ENCODE measurements around the gene DENND2A.

GRCh38 chr7:140684066-140684950 lies 43.7 kb upstream of the DENND2A start:
- TF ChIP-seq CTCF (IDR thresholded peaks at IDR 0.05; ENCODE audit: low read length) = no peak
- TF ChIP-seq EZH2 (IDR thresholded peaks at IDR 0.05; ENCODE audit: borderline replicate concordance, low read length) = no peak

All from OCI-LY1 (cell line).